HepG2 (cell line): Measurements from ENCODE around the gene ARMH3. TPM values are rescaled to one million over a fixed set of nuclear protein-coding genes. Genes with fewer than 3 reads are reported as not detected.

ENCODE experiments used
- E2F1 ChIP-seq: sonication (generic); formaldehyde crosslinking; IDR thresholded peaks from 2 replicates; pipeline ENCODE4 v1.5.0; 2020; ENCODE audit warnings: missing genetic modification reagents
- NFATC3 ChIP-seq: sonication (generic); formaldehyde crosslinking; IDR thresholded peaks from 2 replicates; pipeline ENCODE4 v1.5.1; 2020; ENCODE audit warnings: mild to moderate bottlenecking, missing genetic modification reagents
- PBX3 ChIP-seq: sonication (generic); formaldehyde crosslinking; IDR thresholded peaks from 2 replicates; pipeline ENCODE4 v1.8.1; 2023; ENCODE audit warnings: missing genetic modification reagents, inconsistent platforms, borderline replicate concordance
- RFX3 ChIP-seq: IDR thresholded peaks from 2 replicates; pipeline ENCODE4 v1.6.1; 2016; ENCODE audit warnings: missing biosample characterization, missing genetic modification reagents
- SAP130 ChIP-seq: IDR thresholded peaks from 2 replicates; pipeline ENCODE4 v1.6.1; 2016; ENCODE audit warnings: low read depth
- ZBTB20 ChIP-seq: sonication (generic); formaldehyde crosslinking; IDR thresholded peaks from 2 replicates; pipeline ENCODE4 v1.8.1; 2023; ENCODE audit warnings: missing genetic modification reagents, low read depth, mild to moderate bottlenecking, borderline replicate concordance
- ZNF264 ChIP-seq: sonication (generic); formaldehyde crosslinking; IDR thresholded peaks from 2 replicates; pipeline ENCODE4 v1.4.0; 2020; ENCODE audit warnings: missing genetic modification reagents
- ZNF790 ChIP-seq: sonication (generic); formaldehyde crosslinking; IDR thresholded peaks from 2 replicates; pipeline ENCODE4 v1.8.0; 2022; ENCODE audit warnings: missing genetic modification reagents, mild to moderate bottlenecking, borderline replicate concordance
- polyA plus RNA-seq, 8 experiments: library from polyadenylated mRNA; depleted of rRNA in 3 of 8; stranded (reverse) in 7 of 8; unstranded in 1 of 8; fragments of >200 nt; fragmentation: Illumina TruSeq in 4 of 8; extraction: Trizol in 4 of 8; gene quantifications; 2 replicates each; pipeline versions ENCODE4 v1.2.1 to v1.2.3, GENCODE V29; 2011 to 2016; ENCODE audit warnings: low read depth in 4 of 8, missing spikeins in 1 of 8, mixed read lengths in 1 of 8; ENCODE audit not compliant: insufficient read depth in 1 of 8
- total RNA-seq, 5 experiments: library from RNA; depleted of rRNA; stranded (reverse); fragments of >200 nt; fragmentation: Illumina TruSeq; extraction: Trizol; gene quantifications; 2 replicates each; pipeline ENCODE4 v1.2.3, GENCODE V29; 2016; ENCODE audit warnings: low read depth in 1 of 5
- TF ChIP-seq, protein P1 (sequence below): sonication (generic); formaldehyde crosslinking; IDR thresholded peaks from 2 replicates; pipeline ENCODE4 v1.4.0; 2020; ENCODE audit warnings: missing genetic modification reagents
- TF ChIP-seq, protein P2 (sequence below): sonication (generic); formaldehyde crosslinking; IDR thresholded peaks from 2 replicates; pipeline ENCODE4 v1.5.1; 2020; ENCODE audit warnings: mild to moderate bottlenecking, missing genetic modification reagents, borderline replicate concordance
- TF ChIP-seq, protein P3 (sequence below): sonication (generic); formaldehyde crosslinking; IDR thresholded peaks from 2 replicates; pipeline ENCODE4 v1.9.0; 2021; ENCODE audit warnings: missing genetic modification reagents, borderline replicate concordance

Gene ARMH3
- total and polyA plus RNA-seq, 2 of the 13 experiments (the other 11 are each of a cell fraction or from before 2014, with no cell fraction given), result 8.4 to 16.9 TPM

GRCh38 chr10:101818119-101818871 lies 237.7 kb downstream of the ARMH3 start, which contains the start of gene OGA (continued):
- TF ChIP-seq, protein P1, sequence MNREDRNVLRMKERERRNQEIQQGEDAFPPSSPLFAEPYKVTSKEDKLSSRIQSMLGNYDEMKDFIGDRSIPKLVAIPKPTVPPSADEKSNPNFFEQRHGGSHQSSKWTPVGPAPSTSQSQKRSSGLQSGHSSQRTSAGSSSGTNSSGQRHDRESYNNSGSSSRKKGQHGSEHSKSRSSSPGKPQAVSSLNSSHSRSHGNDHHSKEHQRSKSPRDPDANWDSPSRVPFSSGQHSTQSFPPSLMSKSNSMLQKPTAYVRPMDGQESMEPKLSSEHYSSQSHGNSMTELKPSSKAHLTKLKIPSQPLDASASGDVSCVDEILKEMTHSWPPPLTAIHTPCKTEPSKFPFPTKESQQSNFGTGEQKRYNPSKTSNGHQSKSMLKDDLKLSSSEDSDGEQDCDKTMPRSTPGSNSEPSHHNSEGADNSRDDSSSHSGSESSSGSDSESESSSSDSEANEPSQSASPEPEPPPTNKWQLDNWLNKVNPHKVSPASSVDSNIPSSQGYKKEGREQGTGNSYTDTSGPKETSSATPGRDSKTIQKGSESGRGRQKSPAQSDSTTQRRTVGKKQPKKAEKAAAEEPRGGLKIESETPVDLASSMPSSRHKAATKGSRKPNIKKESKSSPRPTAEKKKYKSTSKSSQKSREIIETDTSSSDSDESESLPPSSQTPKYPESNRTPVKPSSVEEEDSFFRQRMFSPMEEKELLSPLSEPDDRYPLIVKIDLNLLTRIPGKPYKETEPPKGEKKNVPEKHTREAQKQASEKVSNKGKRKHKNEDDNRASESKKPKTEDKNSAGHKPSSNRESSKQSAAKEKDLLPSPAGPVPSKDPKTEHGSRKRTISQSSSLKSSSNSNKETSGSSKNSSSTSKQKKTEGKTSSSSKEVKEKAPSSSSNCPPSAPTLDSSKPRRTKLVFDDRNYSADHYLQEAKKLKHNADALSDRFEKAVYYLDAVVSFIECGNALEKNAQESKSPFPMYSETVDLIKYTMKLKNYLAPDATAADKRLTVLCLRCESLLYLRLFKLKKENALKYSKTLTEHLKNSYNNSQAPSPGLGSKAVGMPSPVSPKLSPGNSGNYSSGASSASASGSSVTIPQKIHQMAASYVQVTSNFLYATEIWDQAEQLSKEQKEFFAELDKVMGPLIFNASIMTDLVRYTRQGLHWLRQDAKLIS (CRISPR knock-in tag), result no peak; the same call in 1 of the 2 replicates
- TF ChIP-seq NFATC3 (CRISPR knock-in tag) (no peak), E2F1 (CRISPR knock-in tag) (peak; percentile 68; the same call in 1 of the 2 replicates), RFX3 (CRISPR knock-in tag) (no peak), PBX3 (no peak), SAP130 (peak; percentile 91), ZNF264 (CRISPR knock-in tag) (peak; percentile 67; the same call in 1 of the 2 replicates), ZNF790 (CRISPR knock-in tag) (no peak), ZBTB20 (no peak)
- TF ChIP-seq, protein P2, sequence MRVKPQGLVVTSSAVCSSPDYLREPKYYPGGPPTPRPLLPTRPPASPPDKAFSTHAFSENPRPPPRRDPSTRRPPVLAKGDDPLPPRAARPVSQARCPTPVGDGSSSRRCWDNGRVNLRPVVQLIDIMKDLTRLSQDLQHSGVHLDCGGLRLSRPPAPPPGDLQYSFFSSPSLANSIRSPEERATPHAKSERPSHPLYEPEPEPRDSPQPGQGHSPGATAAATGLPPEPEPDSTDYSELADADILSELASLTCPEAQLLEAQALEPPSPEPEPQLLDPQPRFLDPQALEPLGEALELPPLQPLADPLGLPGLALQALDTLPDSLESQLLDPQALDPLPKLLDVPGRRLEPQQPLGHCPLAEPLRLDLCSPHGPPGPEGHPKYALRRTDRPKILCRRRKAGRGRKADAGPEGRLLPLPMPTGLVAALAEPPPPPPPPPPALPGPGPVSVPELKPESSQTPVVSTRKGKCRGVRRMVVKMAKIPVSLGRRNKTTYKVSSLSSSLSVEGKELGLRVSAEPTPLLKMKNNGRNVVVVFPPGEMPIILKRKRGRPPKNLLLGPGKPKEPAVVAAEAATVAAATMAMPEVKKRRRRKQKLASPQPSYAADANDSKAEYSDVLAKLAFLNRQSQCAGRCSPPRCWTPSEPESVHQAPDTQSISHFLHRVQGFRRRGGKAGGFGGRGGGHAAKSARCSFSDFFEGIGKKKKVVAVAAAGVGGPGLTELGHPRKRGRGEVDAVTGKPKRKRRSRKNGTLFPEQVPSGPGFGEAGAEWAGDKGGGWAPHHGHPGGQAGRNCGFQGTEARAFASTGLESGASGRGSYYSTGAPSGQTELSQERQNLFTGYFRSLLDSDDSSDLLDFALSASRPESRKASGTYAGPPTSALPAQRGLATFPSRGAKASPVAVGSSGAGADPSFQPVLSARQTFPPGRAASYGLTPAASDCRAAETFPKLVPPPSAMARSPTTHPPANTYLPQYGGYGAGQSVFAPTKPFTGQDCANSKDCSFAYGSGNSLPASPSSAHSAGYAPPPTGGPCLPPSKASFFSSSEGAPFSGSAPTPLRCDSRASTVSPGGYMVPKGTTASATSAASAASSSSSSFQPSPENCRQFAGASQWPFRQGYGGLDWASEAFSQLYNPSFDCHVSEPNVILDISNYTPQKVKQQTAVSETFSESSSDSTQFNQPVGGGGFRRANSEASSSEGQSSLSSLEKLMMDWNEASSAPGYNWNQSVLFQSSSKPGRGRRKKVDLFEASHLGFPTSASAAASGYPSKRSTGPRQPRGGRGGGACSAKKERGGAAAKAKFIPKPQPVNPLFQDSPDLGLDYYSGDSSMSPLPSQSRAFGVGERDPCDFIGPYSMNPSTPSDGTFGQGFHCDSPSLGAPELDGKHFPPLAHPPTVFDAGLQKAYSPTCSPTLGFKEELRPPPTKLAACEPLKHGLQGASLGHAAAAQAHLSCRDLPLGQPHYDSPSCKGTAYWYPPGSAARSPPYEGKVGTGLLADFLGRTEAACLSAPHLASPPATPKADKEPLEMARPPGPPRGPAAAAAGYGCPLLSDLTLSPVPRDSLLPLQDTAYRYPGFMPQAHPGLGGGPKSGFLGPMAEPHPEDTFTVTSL (CRISPR knock-in tag), result peak; percentile 76; the same call in 1 of the 2 replicates
- TF ChIP-seq, protein P3, sequence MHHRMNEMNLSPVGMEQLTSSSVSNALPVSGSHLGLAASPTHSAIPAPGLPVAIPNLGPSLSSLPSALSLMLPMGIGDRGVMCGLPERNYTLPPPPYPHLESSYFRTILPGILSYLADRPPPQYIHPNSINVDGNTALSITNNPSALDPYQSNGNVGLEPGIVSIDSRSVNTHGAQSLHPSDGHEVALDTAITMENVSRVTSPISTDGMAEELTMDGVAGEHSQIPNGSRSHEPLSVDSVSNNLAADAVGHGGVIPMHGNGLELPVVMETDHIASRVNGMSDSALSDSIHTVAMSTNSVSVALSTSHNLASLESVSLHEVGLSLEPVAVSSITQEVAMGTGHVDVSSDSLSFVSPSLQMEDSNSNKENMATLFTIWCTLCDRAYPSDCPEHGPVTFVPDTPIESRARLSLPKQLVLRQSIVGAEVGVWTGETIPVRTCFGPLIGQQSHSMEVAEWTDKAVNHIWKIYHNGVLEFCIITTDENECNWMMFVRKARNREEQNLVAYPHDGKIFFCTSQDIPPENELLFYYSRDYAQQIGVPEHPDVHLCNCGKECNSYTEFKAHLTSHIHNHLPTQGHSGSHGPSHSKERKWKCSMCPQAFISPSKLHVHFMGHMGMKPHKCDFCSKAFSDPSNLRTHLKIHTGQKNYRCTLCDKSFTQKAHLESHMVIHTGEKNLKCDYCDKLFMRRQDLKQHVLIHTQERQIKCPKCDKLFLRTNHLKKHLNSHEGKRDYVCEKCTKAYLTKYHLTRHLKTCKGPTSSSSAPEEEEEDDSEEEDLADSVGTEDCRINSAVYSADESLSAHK, result no peak
